NCI-H510A treated with DMSO at 0.1 percent for 48 hours (cell line): ENCODE data around the gene IL1A.

Source experiments
- DNase-seq: peaks from one replicate; lab custom pipeline; 2025; lab: John Stamatoyannopoulos, UW

The IL1A gene

GRCh38 chr2:112792419-112792818, 8.1 kb upstream of the IL1A start:
- DNase-seq, result no peak

- no peak for DNase-seq
Measured at GRCh38 chr2:112791693-112792230, 7.5 kb upstream of the IL1A start.

- no peak for DNase-seq
Measured at GRCh38 chr2:112791019-112791418, 6.7 kb upstream of the IL1A start.

- DNase-seq, result no peak
Measured at GRCh38 chr2:112790305-112790704, 6.0 kb upstream of the IL1A start.

- DNase-seq, result no peak
Measured at GRCh38 chr2:112789186-112789585, 4.9 kb upstream of the IL1A start.

GRCh38 chr2:112788653-112789052, 4.4 kb upstream of the IL1A start:
- DNase-seq, result no peak

- DNase-seq, result no peak
Measured at GRCh38 chr2:112787729-112788393, 3.6 kb upstream of the IL1A start.

GRCh38 chr2:112787294-112787693, 3.0 kb upstream of the IL1A start:
- DNase-seq, result no peak

- DNase-seq, result no peak
Measured at GRCh38 chr2:112783187-112783714, 1.0 kb downstream of the IL1A start.

GRCh38 chr2:112782234-112782799, 2.0 kb downstream of the IL1A start:
- no peak for DNase-seq

- no peak for DNase-seq
Measured at GRCh38 chr2:112779598-112779997, 4.7 kb downstream of the IL1A start.

- no peak for DNase-seq
Measured at GRCh38 chr2:112777036-112777435, 7.3 kb downstream of the IL1A start.

GRCh38 chr2:112776113-112776512, 8.2 kb downstream of the IL1A start:
- no peak for DNase-seq

GRCh38 chr2:112774536-112775285, 9.6 kb downstream of the IL1A start:
- no peak for DNase-seq

GRCh38 chr2:112773556-112773955, 10.7 kb downstream of the IL1A start:
- DNase-seq, result no peak

GRCh38 chr2:112772911-112773475, 11.3 kb downstream of the IL1A start:
- no peak for DNase-seq

- DNase-seq, result no peak
Measured at GRCh38 chr2:112772322-112772721, 12.0 kb downstream of the IL1A start.

GRCh38 chr2:112768432-112768831, 15.9 kb downstream of the IL1A start:
- no peak for DNase-seq

GRCh38 chr2:112767693-112768330, 16.5 kb downstream of the IL1A start:
- DNase-seq, result no peak

- DNase-seq, result peak; percentile 18
Measured at GRCh38 chr2:112765251-112765650, 19.0 kb downstream of the IL1A start.

GRCh38 chr2:112764071-112765044, 19.9 kb downstream of the IL1A start, which contains the start of gene CKAP2L:
Gene CKAP2L (minus strand): TSS chr2:112764609. CDS start chr2:112764598, 11 bp downstream.
- DNase-seq, result peak; percentile 96
